Liver (tissue), 9 donors: ENCODE results near the gene TRAM1L1. TPM values are rescaled to one million over a fixed set of nuclear protein-coding genes. Genes with fewer than 3 reads are reported as not detected.

Experiments used
- DNase-seq: peaks from one replicate; pipeline ENCODE4 v3.0.0-alpha.2; 2017; ENCODE audit warnings: low spot score
- H3K27ac ChIP-seq, 2 donors: one replicate each; pipeline ENCODE4 v1.7.0; 2013; ENCODE audit warnings: inconsistent platforms in 2 of 2, low read length in 2 of 2, control low read depth in 1 of 2, low read depth in 1 of 2, mild to moderate bottlenecking in 1 of 2
- H3K27me3 ChIP-seq, 4 donors: one replicate each; pipeline versions ENCODE4 v1.6.1 to v1.7.0; 2013; ENCODE audit warnings: low read length in 3 of 4, inconsistent platforms in 1 of 4, mild to moderate bottlenecking in 1 of 4, moderate library complexity in 1 of 4; ENCODE audit not compliant: control insufficient read depth in 4 of 4, insufficient read depth in 4 of 4
- H3K36me3 ChIP-seq, 4 donors: one replicate each; pipeline versions ENCODE4 v1.6.1 to v1.7.0; 2013; ENCODE audit warnings: low read length in 3 of 4, mild to moderate bottlenecking in 3 of 4, low read depth in 1 of 4, moderate library complexity in 1 of 4; ENCODE audit not compliant: control insufficient read depth in 4 of 4, insufficient read depth in 3 of 4
- H3K4me1 ChIP-seq, 4 donors: one replicate each; pipeline versions ENCODE4 v1.6.1 to v1.7.0; 2013; ENCODE audit warnings: low read length in 3 of 4, mild to moderate bottlenecking in 3 of 4, moderate library complexity in 1 of 4; ENCODE audit not compliant: control insufficient read depth in 4 of 4, insufficient read depth in 4 of 4
- H3K4me3 ChIP-seq, 3 donors: one replicate each; pipeline versions ENCODE4 v1.6.1 to v1.7.0; 2013; ENCODE audit warnings: low read length in 3 of 3, control low read depth in 1 of 3, low read depth in 1 of 3, mild to moderate bottlenecking in 1 of 3
- H3K9ac ChIP-seq, 2 donors: one replicate each; pipeline ENCODE4 v1.7.0; 2013; ENCODE audit warnings: low read length in 2 of 2, mild to moderate bottlenecking in 2 of 2, moderate library complexity in 2 of 2, control low read depth in 1 of 2, low read depth in 1 of 2
- H3K9me3 ChIP-seq, 4 donors: one replicate each; pipeline versions ENCODE4 v1.6.1 to v1.7.0; 2013; ENCODE audit warnings: low read length in 3 of 4; ENCODE audit not compliant: control insufficient read depth in 4 of 4
- EGR1 ChIP-seq, 2 donors: IDR thresholded peaks; 2 replicates each; pipeline ENCODE4 v1.6.1; 2016 to 2018; ENCODE audit warnings: antibody characterized with exemption in 2 of 2, low read depth in 2 of 2
- FOXA1 ChIP-seq: IDR thresholded peaks from 2 replicates; pipeline ENCODE4 v1.6.1; 2016; ENCODE audit warnings: antibody characterized with exemption
- FOXA2 ChIP-seq: IDR thresholded peaks from 2 replicates; pipeline ENCODE4 v1.6.1; 2016; ENCODE audit warnings: antibody characterized with exemption
- GABPA ChIP-seq, 2 donors: IDR thresholded peaks in 1 of 2; conservative IDR thresholded peaks in 1 of 2; 2 replicates each; pipeline ENCODE4 v1.6.1; 2016; ENCODE audit warnings: antibody characterized with exemption in 2 of 2, mild to moderate bottlenecking in 1 of 2, moderate library complexity in 1 of 2
- HNF4A ChIP-seq, 2 donors: conservative IDR thresholded peaks; 2 replicates each; pipeline ENCODE4 v1.6.1; 2016; ENCODE audit warnings: antibody characterized with exemption in 2 of 2, mild to moderate bottlenecking in 2 of 2
- HNF4G ChIP-seq: IDR thresholded peaks from 2 replicates; pipeline ENCODE4 v1.6.1; 2016; ENCODE audit warnings: antibody characterized with exemption
- JUND ChIP-seq, 2 donors: IDR thresholded peaks; 2 replicates each; pipeline ENCODE4 v1.6.1; 2016; ENCODE audit warnings: antibody characterized with exemption in 2 of 2
- NR2F2 ChIP-seq: IDR thresholded peaks from 2 replicates; pipeline ENCODE4 v1.6.1; 2016; ENCODE audit warnings: antibody characterized with exemption
- RAD21 ChIP-seq, 2 donors: IDR thresholded peaks; 2 replicates each; pipeline ENCODE4 v1.6.1; 2016; ENCODE audit warnings: antibody characterized with exemption in 2 of 2, mild to moderate bottlenecking in 2 of 2
- RXRA ChIP-seq, 2 donors: IDR thresholded peaks; 2 replicates each; pipeline ENCODE4 v1.6.1; 2017 to 2018; ENCODE audit warnings: antibody characterized with exemption in 2 of 2, mild to moderate bottlenecking in 1 of 2
- SP1 ChIP-seq: IDR thresholded peaks from 2 replicates; pipeline ENCODE4 v1.6.1; 2018; ENCODE audit warnings: antibody characterized with exemption, mild to moderate bottlenecking
- TAF1 ChIP-seq: conservative IDR thresholded peaks from 2 replicates; pipeline ENCODE4 v1.6.1; 2016; ENCODE audit warnings: antibody characterized with exemption, mild to moderate bottlenecking
- YY1 ChIP-seq: IDR thresholded peaks from 2 replicates; pipeline ENCODE4 v1.6.1; 2016; ENCODE audit warnings: antibody characterized with exemption, mild to moderate bottlenecking
- polyA plus RNA-seq, 2 donors: library from polyadenylated mRNA; stranded (reverse) in 1 of 2; unstranded in 1 of 2; fragments of 200-250 nt in 1 of 2; fragments of >200 nt in 1 of 2; fragmentation: Nextera tagmentation in 1 of 2; extraction: Ambion mirVana in 1 of 2; gene quantifications; one replicate each; pipeline versions ENCODE4 v1.2.1 to v1.2.3, GENCODE V29; 2013 to 2015
- total RNA-seq, 2 donors: library from RNA; depleted of rRNA; stranded (reverse); fragments of >200 nt; gene quantifications; one replicate each; pipeline ENCODE4 v1.2.3, GENCODE V29; 2014
- TF ChIP-seq, protein P1 (sequence below): IDR thresholded peaks from 2 replicates; pipeline ENCODE4 v1.6.1; 2016; ENCODE audit warnings: antibody characterized with exemption
- TF ChIP-seq, protein P2 (sequence below): IDR thresholded peaks from 2 replicates; pipeline ENCODE4 v1.6.1; 2016; ENCODE audit warnings: antibody characterized with exemption
- TF ChIP-seq, protein P3 (sequence below): IDR thresholded peaks from 2 replicates; pipeline ENCODE4 v1.6.1; 2016; ENCODE audit warnings: antibody characterized with exemption
- TF ChIP-seq, protein P4 (sequence below): fragments of 150-350 bp; IDR thresholded peaks from 2 replicates; pipeline ENCODE4 v1.5.1; 2017; ENCODE audit warnings: improper control_type of control experiment, low read depth, low read length; ENCODE audit not compliant: missing input control
- TF ChIP-seq, protein P5 (sequence below): IDR thresholded peaks from 2 replicates; pipeline ENCODE4 v1.6.1; 2016; ENCODE audit warnings: antibody characterized with exemption, mild to moderate bottlenecking
- donor health status: healthy.
- donor health status: healthy.
- donor health status: healthy.
- donor health status: healthy.
- donor health status: healthy.

TRAM1L1 gene
- total and polyA plus RNA-seq, 4 donors = 0.09 to 0.56 TPM; not detected in 2

DNA sequence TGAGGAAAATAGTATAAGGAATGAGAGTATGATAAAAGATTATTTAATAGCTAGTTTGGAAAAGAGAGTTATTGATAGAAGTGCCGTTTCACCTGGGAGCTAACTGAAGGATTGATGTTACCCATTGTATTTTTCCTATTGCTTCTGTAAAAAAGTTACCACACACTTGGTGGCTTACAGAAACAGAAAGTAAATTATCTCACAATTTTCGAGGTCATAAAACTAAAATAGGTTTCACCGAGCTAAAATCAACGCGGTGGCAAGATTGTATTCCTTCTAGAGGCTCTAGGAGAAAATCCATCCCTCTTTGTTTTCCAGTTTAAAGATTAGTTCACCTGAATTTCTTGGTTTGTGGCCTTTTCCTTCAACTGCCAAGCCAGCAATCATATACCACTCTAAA is 11.1 kb upstream of the TRAM1L1 start (continued):
- no peak for TF ChIP-seq GABPA (IDR thresholded peaks at IDR 0.05 in 1 of 2, conservative IDR thresholded peaks at IDR 0.05 in 1 of 2)
- TF ChIP-seq FOXA2 = no peak
- TF ChIP-seq SP1 = no peak
- TF ChIP-seq, protein P1, sequence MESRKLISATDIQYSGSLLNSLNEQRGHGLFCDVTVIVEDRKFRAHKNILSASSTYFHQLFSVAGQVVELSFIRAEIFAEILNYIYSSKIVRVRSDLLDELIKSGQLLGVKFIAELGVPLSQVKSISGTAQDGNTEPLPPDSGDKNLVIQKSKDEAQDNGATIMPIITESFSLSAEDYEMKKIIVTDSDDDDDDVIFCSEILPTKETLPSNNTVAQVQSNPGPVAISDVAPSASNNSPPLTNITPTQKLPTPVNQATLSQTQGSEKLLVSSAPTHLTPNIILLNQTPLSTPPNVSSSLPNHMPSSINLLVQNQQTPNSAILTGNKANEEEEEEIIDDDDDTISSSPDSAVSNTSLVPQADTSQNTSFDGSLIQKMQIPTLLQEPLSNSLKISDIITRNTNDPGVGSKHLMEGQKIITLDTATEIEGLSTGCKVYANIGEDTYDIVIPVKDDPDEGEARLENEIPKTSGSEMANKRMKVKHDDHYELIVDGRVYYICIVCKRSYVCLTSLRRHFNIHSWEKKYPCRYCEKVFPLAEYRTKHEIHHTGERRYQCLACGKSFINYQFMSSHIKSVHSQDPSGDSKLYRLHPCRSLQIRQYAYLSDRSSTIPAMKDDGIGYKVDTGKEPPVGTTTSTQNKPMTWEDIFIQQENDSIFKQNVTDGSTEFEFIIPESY = no peak

DNA sequence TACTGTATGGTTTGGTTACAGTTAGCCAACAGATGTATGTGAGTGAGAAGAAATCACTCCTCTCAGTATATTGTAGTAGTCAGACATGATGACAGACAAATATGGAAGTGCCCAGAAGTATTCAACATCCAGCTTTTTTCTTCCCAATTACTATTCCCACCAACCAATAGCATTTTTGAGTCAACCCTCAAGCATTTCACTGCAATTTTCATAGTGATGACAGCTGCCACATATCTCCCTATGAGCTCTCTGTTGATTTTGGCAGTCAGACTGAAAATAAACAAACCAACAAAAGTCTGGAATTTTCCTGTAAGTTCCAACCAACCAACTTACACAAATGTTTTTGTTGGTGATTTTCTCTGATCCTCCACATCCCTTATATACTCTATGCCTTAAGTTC is 8.2 kb upstream of the TRAM1L1 start:
- Histone ChIP-seq H3K9ac (no peak overlapping the region), H3K4me1 (no peaks in the 10 kb centered on the region), H3K27ac (no peak overlapping the region), H3K4me3 (no peak overlapping the region), H3K36me3 (no peaks in the 10 kb centered on the region), H3K27me3 (no peaks in the 10 kb centered on the region), H3K9me3 (no peaks in the 10 kb centered on the region)
- no peak for DNase-seq
- no peak for TF ChIP-seq YY1
- no peak for TF ChIP-seq TAF1
- no peak for TF ChIP-seq JUND (IDR thresholded peaks at IDR 0.05)
- TF ChIP-seq FOXA2 = no peak
- TF ChIP-seq, protein P1 = no peak
- TF ChIP-seq HNF4G = no peak
- TF ChIP-seq NR2F2 = no peak
- TF ChIP-seq, protein P2, sequence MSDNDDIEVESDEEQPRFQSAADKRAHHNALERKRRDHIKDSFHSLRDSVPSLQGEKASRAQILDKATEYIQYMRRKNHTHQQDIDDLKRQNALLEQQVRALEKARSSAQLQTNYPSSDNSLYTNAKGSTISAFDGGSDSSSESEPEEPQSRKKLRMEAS = no peak
- TF ChIP-seq FOXA1 = no peak
- TF ChIP-seq SP1 = no peak
- no peak for TF ChIP-seq RXRA (IDR thresholded peaks at IDR 0.05)
- TF ChIP-seq, protein P3, sequence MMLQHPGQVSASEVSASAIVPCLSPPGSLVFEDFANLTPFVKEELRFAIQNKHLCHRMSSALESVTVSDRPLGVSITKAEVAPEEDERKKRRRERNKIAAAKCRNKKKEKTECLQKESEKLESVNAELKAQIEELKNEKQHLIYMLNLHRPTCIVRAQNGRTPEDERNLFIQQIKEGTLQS = no peak
- no peak for TF ChIP-seq HNF4A (conservative IDR thresholded peaks at IDR 0.05)
- TF ChIP-seq RAD21 (IDR thresholded peaks at IDR 0.05) = no peak
- TF ChIP-seq, protein P4, sequence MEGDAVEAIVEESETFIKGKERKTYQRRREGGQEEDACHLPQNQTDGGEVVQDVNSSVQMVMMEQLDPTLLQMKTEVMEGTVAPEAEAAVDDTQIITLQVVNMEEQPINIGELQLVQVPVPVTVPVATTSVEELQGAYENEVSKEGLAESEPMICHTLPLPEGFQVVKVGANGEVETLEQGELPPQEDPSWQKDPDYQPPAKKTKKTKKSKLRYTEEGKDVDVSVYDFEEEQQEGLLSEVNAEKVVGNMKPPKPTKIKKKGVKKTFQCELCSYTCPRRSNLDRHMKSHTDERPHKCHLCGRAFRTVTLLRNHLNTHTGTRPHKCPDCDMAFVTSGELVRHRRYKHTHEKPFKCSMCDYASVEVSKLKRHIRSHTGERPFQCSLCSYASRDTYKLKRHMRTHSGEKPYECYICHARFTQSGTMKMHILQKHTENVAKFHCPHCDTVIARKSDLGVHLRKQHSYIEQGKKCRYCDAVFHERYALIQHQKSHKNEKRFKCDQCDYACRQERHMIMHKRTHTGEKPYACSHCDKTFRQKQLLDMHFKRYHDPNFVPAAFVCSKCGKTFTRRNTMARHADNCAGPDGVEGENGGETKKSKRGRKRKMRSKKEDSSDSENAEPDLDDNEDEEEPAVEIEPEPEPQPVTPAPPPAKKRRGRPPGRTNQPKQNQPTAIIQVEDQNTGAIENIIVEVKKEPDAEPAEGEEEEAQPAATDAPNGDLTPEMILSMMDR = no peak
- TF ChIP-seq EGR1 (IDR thresholded peaks at IDR 0.05; ENCODE audit: low read depth in 2 of 2) = no peak
- TF ChIP-seq, protein P5, sequence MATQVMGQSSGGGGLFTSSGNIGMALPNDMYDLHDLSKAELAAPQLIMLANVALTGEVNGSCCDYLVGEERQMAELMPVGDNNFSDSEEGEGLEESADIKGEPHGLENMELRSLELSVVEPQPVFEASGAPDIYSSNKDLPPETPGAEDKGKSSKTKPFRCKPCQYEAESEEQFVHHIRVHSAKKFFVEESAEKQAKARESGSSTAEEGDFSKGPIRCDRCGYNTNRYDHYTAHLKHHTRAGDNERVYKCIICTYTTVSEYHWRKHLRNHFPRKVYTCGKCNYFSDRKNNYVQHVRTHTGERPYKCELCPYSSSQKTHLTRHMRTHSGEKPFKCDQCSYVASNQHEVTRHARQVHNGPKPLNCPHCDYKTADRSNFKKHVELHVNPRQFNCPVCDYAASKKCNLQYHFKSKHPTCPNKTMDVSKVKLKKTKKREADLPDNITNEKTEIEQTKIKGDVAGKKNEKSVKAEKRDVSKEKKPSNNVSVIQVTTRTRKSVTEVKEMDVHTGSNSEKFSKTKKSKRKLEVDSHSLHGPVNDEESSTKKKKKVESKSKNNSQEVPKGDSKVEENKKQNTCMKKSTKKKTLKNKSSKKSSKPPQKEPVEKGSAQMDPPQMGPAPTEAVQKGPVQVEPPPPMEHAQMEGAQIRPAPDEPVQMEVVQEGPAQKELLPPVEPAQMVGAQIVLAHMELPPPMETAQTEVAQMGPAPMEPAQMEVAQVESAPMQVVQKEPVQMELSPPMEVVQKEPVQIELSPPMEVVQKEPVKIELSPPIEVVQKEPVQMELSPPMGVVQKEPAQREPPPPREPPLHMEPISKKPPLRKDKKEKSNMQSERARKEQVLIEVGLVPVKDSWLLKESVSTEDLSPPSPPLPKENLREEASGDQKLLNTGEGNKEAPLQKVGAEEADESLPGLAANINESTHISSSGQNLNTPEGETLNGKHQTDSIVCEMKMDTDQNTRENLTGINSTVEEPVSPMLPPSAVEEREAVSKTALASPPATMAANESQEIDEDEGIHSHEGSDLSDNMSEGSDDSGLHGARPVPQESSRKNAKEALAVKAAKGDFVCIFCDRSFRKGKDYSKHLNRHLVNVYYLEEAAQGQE = no peak
- TF ChIP-seq GABPA (IDR thresholded peaks at IDR 0.05 in 1 of 2, conservative IDR thresholded peaks at IDR 0.05 in 1 of 2) = no peak
